Measurements from ENCODE around the gene MGAT4B.

GRCh38 chr5:179805070-179805528 lies 1.6 kb downstream of the MGAT4B start:
- no peak for TF ChIP-seq TAF1 (conservative IDR thresholded peaks at IDR 0.05)
- TF ChIP-seq EGR1 (IDR thresholded peaks at IDR 0.05; ENCODE audit: low read depth in 2 of 2) = no peak
- TF ChIP-seq CTCF (IDR thresholded peaks at IDR 0.05; ENCODE audit: low read depth, low read length, missing input control) = no peak
- TF ChIP-seq, protein P1, sequence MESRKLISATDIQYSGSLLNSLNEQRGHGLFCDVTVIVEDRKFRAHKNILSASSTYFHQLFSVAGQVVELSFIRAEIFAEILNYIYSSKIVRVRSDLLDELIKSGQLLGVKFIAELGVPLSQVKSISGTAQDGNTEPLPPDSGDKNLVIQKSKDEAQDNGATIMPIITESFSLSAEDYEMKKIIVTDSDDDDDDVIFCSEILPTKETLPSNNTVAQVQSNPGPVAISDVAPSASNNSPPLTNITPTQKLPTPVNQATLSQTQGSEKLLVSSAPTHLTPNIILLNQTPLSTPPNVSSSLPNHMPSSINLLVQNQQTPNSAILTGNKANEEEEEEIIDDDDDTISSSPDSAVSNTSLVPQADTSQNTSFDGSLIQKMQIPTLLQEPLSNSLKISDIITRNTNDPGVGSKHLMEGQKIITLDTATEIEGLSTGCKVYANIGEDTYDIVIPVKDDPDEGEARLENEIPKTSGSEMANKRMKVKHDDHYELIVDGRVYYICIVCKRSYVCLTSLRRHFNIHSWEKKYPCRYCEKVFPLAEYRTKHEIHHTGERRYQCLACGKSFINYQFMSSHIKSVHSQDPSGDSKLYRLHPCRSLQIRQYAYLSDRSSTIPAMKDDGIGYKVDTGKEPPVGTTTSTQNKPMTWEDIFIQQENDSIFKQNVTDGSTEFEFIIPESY (IDR thresholded peaks at IDR 0.05) = no peak
- no peak for TF ChIP-seq GABPA (IDR thresholded peaks at IDR 0.05 in 1 of 2, conservative IDR thresholded peaks at IDR 0.05 in 1 of 2)
- no peak for TF ChIP-seq NR2F2 (IDR thresholded peaks at IDR 0.05)
- TF ChIP-seq MAX (IDR thresholded peaks at IDR 0.05) = peak; percentile 78
- TF ChIP-seq FOXA2 (IDR thresholded peaks at IDR 0.05) = no peak
- no peak for TF ChIP-seq FOXA1 (IDR thresholded peaks at IDR 0.05)
- no peak for TF ChIP-seq ATF3 (IDR thresholded peaks at IDR 0.05)
